IMR-90 (cell line): Measurements from ENCODE around the gene NSMCE3. TPM values are rescaled to one million over a fixed set of nuclear protein-coding genes. Genes with fewer than 3 reads are reported as not detected.

Experiments
- ATAC-seq: fragments of 200-7000 bp; cut with Tn5 transposase; 2 replicates; pipeline ENCODE4 v1.9.1; 2020; ENCODE audit warnings: low read depth, mild to moderate bottlenecking, moderate library complexity
- BruUV-seq: library from RNA; stranded (reverse); fragments of 400-500 nt; replicated peaks from 2 replicates; lab custom pipeline; 2021; lab: Mats Ljungman, UMichigan
- CTCF ChIA-PET: fragments of 300-600 bp; formaldehyde crosslinking; extraction: SDS; loops from one replicate; lab custom pipeline; 2021; ENCODE audit warnings: antibody characterized with exemption; lab: Yijun Ruan, JAX
- POLR2A ChIA-PET: fragments of 300-600 bp; sonication (Branson Sonifier 250); formaldehyde crosslinking; loops from one replicate; lab custom pipeline; 2022; ENCODE audit warnings: antibody characterized with exemption; ENCODE audit not compliant: unreplicated experiment; lab: Charles Lee
- DNase-seq: peaks from one replicate; pipeline ENCODE4 v3.0.0; 2013
- H2AFZ ChIP-seq: replicated peaks from 2 replicates; pipeline ENCODE3; 2013; ENCODE audit warnings: low read length, mild to moderate bottlenecking; ENCODE audit not compliant: poor library complexity
- H2AK5ac ChIP-seq: 2 replicates; pipeline ENCODE4 v1.6.1; 2013; ENCODE audit warnings: low read depth, low read length, inconsistent platforms
- H2AK9ac ChIP-seq: replicated peaks from 2 replicates; pipeline ENCODE3; 2013; ENCODE audit warnings: mild to moderate bottlenecking, low read depth, low read length, moderate library complexity; ENCODE audit not compliant: poor library complexity
- H2BK120ac ChIP-seq: 2 replicates; pipeline ENCODE4 v1.6.1; 2013; ENCODE audit warnings: low read depth, low read length, inconsistent platforms
- H2BK15ac ChIP-seq: 3 replicates; pipeline ENCODE4 v1.6.1; 2013; ENCODE audit warnings: low read depth, low read length, inconsistent platforms
- H2BK20ac ChIP-seq: 2 replicates; pipeline ENCODE4 v1.6.1; 2013; ENCODE audit warnings: low read depth, mild to moderate bottlenecking, inconsistent platforms, low read length, moderate library complexity
- H2BK5ac ChIP-seq: 2 replicates; pipeline ENCODE4 v1.6.1; 2013; ENCODE audit warnings: mild to moderate bottlenecking, low read depth, low read length, inconsistent platforms; ENCODE audit not compliant: poor library complexity, severe bottlenecking
- H3K14ac ChIP-seq: replicated peaks from 2 replicates; pipeline ENCODE4 v1.6.1; 2013; ENCODE audit warnings: low read depth, low read length, inconsistent platforms
- H3K18ac ChIP-seq: 2 replicates; pipeline ENCODE4 v1.6.1; 2013; ENCODE audit warnings: low read depth, low read length, control low read depth
- H3K23ac ChIP-seq: 2 replicates; pipeline ENCODE4 v1.6.1; 2013; ENCODE audit warnings: low read depth, low read length, inconsistent platforms
- H3K27ac ChIP-seq: 2 replicates; pipeline ENCODE4 v1.5.1; 2013; ENCODE audit warnings: mild to moderate bottlenecking, control low read depth, low read length; ENCODE audit not compliant: insufficient read depth
- H3K27me3 ChIP-seq: 2 replicates; pipeline ENCODE4 v1.6.1; 2013; ENCODE audit warnings: low read length; ENCODE audit not compliant: control insufficient read depth, insufficient read depth
- H3K36me3 ChIP-seq: 2 replicates; pipeline ENCODE4 v1.6.1; 2013; ENCODE audit warnings: low read length, mixed read lengths; ENCODE audit not compliant: control insufficient read depth, insufficient read depth
- H3K4ac ChIP-seq: 2 replicates; pipeline ENCODE4 v1.6.1; 2013; ENCODE audit warnings: low read depth, low read length, inconsistent platforms
- H3K4me1 ChIP-seq: 2 replicates; pipeline ENCODE4 v1.6.1; 2013; ENCODE audit warnings: low read length, mixed read lengths; ENCODE audit not compliant: control insufficient read depth, insufficient read depth
- H3K4me2 ChIP-seq: 2 replicates; pipeline ENCODE4 v1.6.1; 2013; ENCODE audit warnings: low read depth, mild to moderate bottlenecking, control low read depth, low read length, moderate library complexity
- H3K4me3 ChIP-seq: 2 replicates; pipeline ENCODE4 v1.5.1; 2013; ENCODE audit warnings: low read depth, mild to moderate bottlenecking, control low read depth, low read length, moderate library complexity; ENCODE audit not compliant: insufficient read depth
- H3K56ac ChIP-seq: 2 replicates; pipeline ENCODE4 v1.6.1; 2013; ENCODE audit warnings: low read length, inconsistent platforms; ENCODE audit not compliant: insufficient read depth; ENCODE audit errors: extremely low read depth
- H3K79me1 ChIP-seq, 2 experiments: 2 replicates each; pipeline ENCODE4 v1.6.1; 2013; ENCODE audit warnings: low read length in 2 of 2, inconsistent platforms in 1 of 2, low read depth in 1 of 2
- H3K9ac ChIP-seq: 2 replicates; pipeline ENCODE4 v1.6.1; 2013; ENCODE audit warnings: low read depth, low read length, control low read depth
- H3K9me1 ChIP-seq: 2 replicates; pipeline ENCODE4 v1.6.1; 2013; ENCODE audit warnings: low read length, inconsistent platforms; ENCODE audit not compliant: insufficient read depth
- H3K9me3 ChIP-seq: 2 replicates; pipeline ENCODE4 v1.6.1; 2013; ENCODE audit warnings: low read length; ENCODE audit not compliant: control insufficient read depth, insufficient read depth
- H4K20me1 ChIP-seq: 2 replicates; pipeline ENCODE4 v1.6.1; 2013; ENCODE audit warnings: low read length, inconsistent platforms; ENCODE audit not compliant: insufficient read depth
- H4K5ac ChIP-seq: 2 replicates; pipeline ENCODE4 v1.6.1; 2013; ENCODE audit warnings: mild to moderate bottlenecking, low read depth, low read length, control low read depth
- H4K8ac ChIP-seq, 2 experiments: 2 replicates each; pipeline ENCODE4 v1.6.1; 2013; ENCODE audit warnings: low read depth in 2 of 2, low read length in 2 of 2, control low read depth in 1 of 2, inconsistent platforms in 1 of 2
- H4K91ac ChIP-seq: 2 replicates; pipeline ENCODE4 v1.6.1; 2013; ENCODE audit warnings: low read depth, low read length, inconsistent platforms; ENCODE audit not compliant: insufficient read depth
- RCOR1 ChIP-seq: IDR thresholded peaks from 2 replicates; pipeline ENCODE4 v1.6.1; 2012; ENCODE audit warnings: mild to moderate bottlenecking, low read length, improper control_type of control experiment; ENCODE audit not compliant: insufficient replicate concordance
- RFX5 ChIP-seq: IDR thresholded peaks from 2 replicates; pipeline ENCODE4 v1.8.0; 2012; ENCODE audit warnings: low read depth, mild to moderate bottlenecking, low read length, moderate library complexity
- SMC3 ChIP-seq: fragments of 150-350 bp; IDR thresholded peaks from 2 replicates; pipeline ENCODE4 v1.6.1; 2016; ENCODE audit warnings: low read depth, mild to moderate bottlenecking, antibody characterized with exemption, low read length, moderate library complexity
- WGBS, 2 experiments: methylation state at CpG; one replicate each; pipeline versions ENCODE4 v1.1.5 to v1.1.7; 2013; ENCODE audit warnings: missing lambda C conversion rate in 2 of 2; ENCODE audit not compliant: insufficient read length in 1 of 2; ENCODE audit errors: extremely low coverage in 2 of 2; 5-methylcytosine and 5-hydroxymethylcytosine counted together
- dilution Hi-C: fragments of 300-500 bp; cut with HindIII; formaldehyde crosslinking; loops from one replicate; pipeline ENCODE4 v1.14.3; 2018; ENCODE audit warnings: low sequenced_read_pairs; ENCODE audit not compliant: unreplicated experiment
- in situ Hi-C: fragments of 300-500 bp; cut with MboI; formaldehyde crosslinking; loops from 3 replicates; pipeline ENCODE4 v1.14.3; 2019; ENCODE audit warnings: low sequenced_read_pairs, inconsistent platforms, mixed read lengths
- intact Hi-C: fragments of 100-400 bp; cut with micrococcal nuclease; formaldehyde crosslinking; loops from 2 replicates; pipeline ENCODE4 v1.10.0; 2022
- polyA plus RNA-seq, 3 experiments: library from polyadenylated mRNA; depleted of rRNA; stranded (reverse); fragments of >200 nt; gene quantifications; 2 replicates each; pipeline ENCODE4 v1.2.3, GENCODE V29; 2012; ENCODE audit warnings: low replicate concordance in 1 of 3
- total RNA-seq: library from RNA; depleted of rRNA; stranded (reverse); fragments of >200 nt; gene quantifications from 2 replicates; pipeline ENCODE4 v1.2.3, GENCODE V29; 2012
- TF ChIP-seq, protein P1 (sequence below): fragments of 150-350 bp; IDR thresholded peaks from 2 replicates; pipeline ENCODE4 v1.6.1; 2016; ENCODE audit warnings: low read depth, mild to moderate bottlenecking, low read length, moderate library complexity, borderline replicate concordance

The NSMCE3 gene
- total and polyA plus RNA-seq, 2 of the 4 experiments (the other 2 are of a cell fraction), result 5.1 to 6.3 TPM

DNA sequence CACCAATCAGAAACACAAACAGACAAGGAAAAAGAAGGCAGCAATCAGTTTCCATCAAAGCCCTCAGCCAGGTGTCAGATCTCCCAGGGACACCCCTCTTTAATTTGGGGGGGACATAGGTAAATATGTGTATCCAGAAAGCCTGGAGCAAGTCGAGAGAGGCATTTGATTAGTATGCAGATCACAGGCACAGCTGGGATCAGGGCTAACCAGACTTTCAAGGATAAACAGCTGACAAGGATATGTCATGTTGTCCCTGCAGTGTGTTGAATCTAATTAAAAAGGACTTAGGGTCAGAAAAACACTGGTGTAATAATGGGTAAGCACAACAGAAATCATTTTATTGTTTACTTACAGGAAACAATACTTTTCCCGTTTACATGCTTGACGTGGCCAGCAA, 30.2 kb downstream of the NSMCE3 start:
- Histone ChIP-seq H3K18ac (no peak overlapping the region), H3K27ac (no peak overlapping the region), H2AFZ (no peak overlapping the region), H2BK15ac (no peak overlapping the region), H4K20me1 (no peaks in the 10 kb centered on the region), H2BK120ac (no peak overlapping the region), H4K8ac (no peak overlapping the region), H3K14ac (no peak overlapping the region), H2BK5ac (no peak overlapping the region), H3K4me2 (no peak overlapping the region), H4K91ac (no peak overlapping the region), H3K56ac (no peak overlapping the region), H3K27me3 (peaks cover 2% of the 10 kb centered on the region), H3K9ac (no peak overlapping the region), H3K79me1 (no peaks in the 10 kb centered on the region), H2AK5ac (no peak overlapping the region), H3K23ac (no peak overlapping the region), H3K4me3 (no peak overlapping the region), H3K9me1 (no peaks in the 10 kb centered on the region), H2AK9ac (no peak overlapping the region), H3K4me1 (no peaks in the 10 kb centered on the region), H2BK20ac (no peak overlapping the region), H3K9me3 (no peaks in the 10 kb centered on the region), H3K36me3 (no peaks in the 10 kb centered on the region), H4K5ac (no peak overlapping the region), H3K4ac (no peak overlapping the region)
- ChIA-PET CTCF (no interaction called here), POLR2A (no interaction called here)
- no TSS peak for BruUV-seq
- intact Hi-C loops, result no loop called here
- dilution Hi-C loops, result no loop called here
- DNase-seq (no peak), ATAC-seq (no peak)
- in situ Hi-C loops, result no loop called here
- TF ChIP-seq, protein P1, sequence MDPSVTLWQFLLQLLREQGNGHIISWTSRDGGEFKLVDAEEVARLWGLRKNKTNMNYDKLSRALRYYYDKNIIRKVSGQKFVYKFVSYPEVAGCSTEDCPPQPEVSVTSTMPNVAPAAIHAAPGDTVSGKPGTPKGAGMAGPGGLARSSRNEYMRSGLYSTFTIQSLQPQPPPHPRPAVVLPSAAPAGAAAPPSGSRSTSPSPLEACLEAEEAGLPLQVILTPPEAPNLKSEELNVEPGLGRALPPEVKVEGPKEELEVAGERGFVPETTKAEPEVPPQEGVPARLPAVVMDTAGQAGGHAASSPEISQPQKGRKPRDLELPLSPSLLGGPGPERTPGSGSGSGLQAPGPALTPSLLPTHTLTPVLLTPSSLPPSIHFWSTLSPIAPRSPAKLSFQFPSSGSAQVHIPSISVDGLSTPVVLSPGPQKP, result no peak
- no peak for TF ChIP-seq SMC3
- TF ChIP-seq RFX5, result no peak
- TF ChIP-seq RCOR1, result no peak
- WGBS, 2 experiments, result no CpG with 5 or more reads among the region's 3 CpGs
